HG03066 (cell line): ENCODE measurements around the gene CAPN5.

Experiments
- ATAC-seq: cut with Tn5 transposase; IDR thresholded peaks from one replicate; pipeline ENCODE4 v1.9.1; 2021; ENCODE audit warnings: low read depth; ENCODE audit not compliant: unreplicated experiment

Gene CAPN5

GRCh38 chr11:77081976-77082836 lies 15.4 kb downstream of the CAPN5 start:
- no peak for ATAC-seq

GRCh38 chr11:77082838-77083565 lies 16.2 kb downstream of the CAPN5 start:
- no peak for ATAC-seq

GRCh38 chr11:77083566-77084245 lies 16.9 kb downstream of the CAPN5 start:
- ATAC-seq = no peak

GRCh38 chr11:77084581-77085191 lies 17.9 kb downstream of the CAPN5 start:
- no peak for ATAC-seq

GRCh38 chr11:77085652-77086051 lies 18.9 kb downstream of the CAPN5 start:
- no peak for ATAC-seq

- no peak for ATAC-seq
These were observed 20.0 kb downstream of the CAPN5 start for GRCh38 chr11:77086521-77087472.

GRCh38 chr11:77087723-77088225 lies 21.0 kb downstream of the CAPN5 start:
- ATAC-seq = no peak

- no peak for ATAC-seq
These were observed 21.6 kb downstream of the CAPN5 start for GRCh38 chr11:77088236-77089003.

GRCh38 chr11:77089004-77089545 lies 22.3 kb downstream of the CAPN5 start:
- no peak for ATAC-seq

- no peak for ATAC-seq
These were observed 23.2 kb downstream of the CAPN5 start for GRCh38 chr11:77090046-77090372.

- no peak for ATAC-seq
These were observed 23.8 kb downstream of the CAPN5 start for GRCh38 chr11:77090373-77091111.

GRCh38 chr11:77091146-77091940 lies 24.6 kb downstream of the CAPN5 start:
- peak; percentile 91 for ATAC-seq

- ATAC-seq = no peak
These were observed 25.6 kb downstream of the CAPN5 start for GRCh38 chr11:77092382-77092781.

GRCh38 chr11:77093056-77093891 lies 26.5 kb downstream of the CAPN5 start:
- no peak for ATAC-seq

GRCh38 chr11:77093987-77094840 lies 27.4 kb downstream of the CAPN5 start:
- ATAC-seq = no peak
